Hindlimb muscle (tissue), 1 donor: Measurements from ENCODE around the gene BRD2. TPM values are rescaled to one million over a fixed set of nuclear protein-coding genes. Genes with fewer than 3 reads are reported as not detected.

Source experiments
- DNase-seq: peaks from one replicate; pipeline ENCODE4 v3.0.0-alpha.2; 2013
- polyA plus RNA-seq: library from polyadenylated mRNA; unstranded; fragments of 120-200 nt; gene quantifications from one replicate; pipeline ENCODE4 v1.2.1, GENCODE V29; 2013; ENCODE audit not compliant: insufficient read length

The BRD2 gene
- polyA plus RNA-seq, 1 donor, result 160 TPM

GRCh38 chr6:32950010-32950409 is 18.4 kb upstream of the BRD2 start:
- no peak for DNase-seq

DNA sequence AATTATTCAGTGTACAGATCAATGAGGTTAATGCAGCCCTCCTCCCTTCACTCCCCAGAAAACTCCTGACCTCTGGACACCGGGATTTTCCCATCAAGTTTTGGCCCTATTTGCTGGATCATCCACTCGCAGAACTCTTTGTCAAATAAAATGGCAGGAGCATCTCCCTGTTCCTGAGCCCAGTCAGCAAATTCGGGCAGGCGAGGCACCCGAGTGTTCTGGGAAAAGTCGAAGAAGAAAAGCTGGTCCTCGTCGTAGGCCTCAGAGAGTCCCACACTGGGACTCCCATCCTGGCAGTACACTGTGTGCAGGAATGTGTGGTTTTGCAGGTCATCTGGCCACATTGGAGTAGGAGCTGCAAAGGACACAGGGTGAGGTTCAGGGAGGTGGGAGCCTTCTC is 17.9 kb upstream of the BRD2 start:
- no peak for DNase-seq

DNA sequence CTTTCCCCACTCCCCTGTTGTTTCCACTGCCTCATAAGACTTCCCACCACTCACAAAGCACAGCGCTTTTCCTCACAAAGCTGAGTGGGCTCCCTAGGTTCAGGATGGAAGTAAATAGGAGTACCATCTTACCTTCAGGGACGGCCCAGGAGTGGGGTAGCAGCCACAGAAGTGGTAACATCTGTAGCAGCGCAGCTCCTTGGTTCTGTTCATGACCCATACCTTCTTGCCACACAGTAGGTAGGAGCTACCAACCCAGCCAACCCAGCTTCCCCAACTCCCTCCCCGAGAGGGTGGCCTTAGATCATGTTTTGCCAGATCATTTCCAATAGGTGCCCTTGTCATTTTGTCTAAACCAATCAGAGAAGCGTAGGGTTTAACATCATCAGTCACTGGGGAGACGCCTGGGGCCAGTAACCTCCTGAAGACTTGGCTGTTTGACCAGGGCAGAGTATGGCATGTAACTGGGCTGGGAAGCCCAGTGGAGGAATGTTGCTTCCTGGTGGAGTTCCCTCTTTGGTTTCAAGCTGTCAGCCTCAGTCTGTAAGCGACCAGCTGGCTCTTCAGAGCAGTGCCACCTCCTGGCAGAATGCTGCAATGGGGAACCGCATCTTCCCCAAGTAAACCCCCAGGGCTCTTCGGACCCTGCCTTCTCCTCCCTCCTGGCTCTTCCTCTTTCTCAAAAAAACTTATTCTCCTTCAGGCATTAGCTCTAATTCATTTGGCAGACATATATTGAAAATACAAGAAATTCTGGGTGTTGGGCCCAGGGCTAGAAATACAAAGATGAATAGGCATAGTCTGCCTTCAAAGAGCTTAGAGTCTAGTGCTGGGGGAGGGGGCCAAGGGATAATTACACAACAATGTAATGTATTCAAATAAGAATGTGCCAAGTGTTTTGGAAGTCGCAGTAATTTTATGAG is 15.3 kb upstream of the BRD2 start, which contains the start of gene HLA-DMA:
TSS of gene HLA-DMA (minus strand) at position 281 of the 923 bp plus-strand sequence. CDS start at position 220, 61 bp downstream.
- DNase-seq, result peak; percentile 62

DNA sequence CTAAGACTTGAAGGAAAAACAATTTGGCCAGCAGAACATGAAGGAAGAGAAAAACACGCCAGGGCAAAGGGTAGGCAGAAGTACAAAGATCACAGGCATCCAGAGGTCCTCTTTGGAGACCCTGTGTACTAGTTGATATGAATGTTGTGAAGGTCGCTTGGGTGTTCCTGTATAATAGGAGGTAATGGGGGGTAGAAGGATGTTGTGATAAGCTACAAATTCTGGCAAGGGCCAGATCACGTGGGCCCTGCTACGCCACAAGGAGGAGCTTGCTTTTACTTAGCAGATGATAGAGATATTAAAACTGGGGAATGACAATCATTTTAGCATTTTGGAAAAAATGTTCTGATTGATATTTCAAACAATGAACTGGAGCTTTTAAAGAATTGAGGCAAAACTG is 14.6 kb upstream of the BRD2 start:
- no peak for DNase-seq

DNA sequence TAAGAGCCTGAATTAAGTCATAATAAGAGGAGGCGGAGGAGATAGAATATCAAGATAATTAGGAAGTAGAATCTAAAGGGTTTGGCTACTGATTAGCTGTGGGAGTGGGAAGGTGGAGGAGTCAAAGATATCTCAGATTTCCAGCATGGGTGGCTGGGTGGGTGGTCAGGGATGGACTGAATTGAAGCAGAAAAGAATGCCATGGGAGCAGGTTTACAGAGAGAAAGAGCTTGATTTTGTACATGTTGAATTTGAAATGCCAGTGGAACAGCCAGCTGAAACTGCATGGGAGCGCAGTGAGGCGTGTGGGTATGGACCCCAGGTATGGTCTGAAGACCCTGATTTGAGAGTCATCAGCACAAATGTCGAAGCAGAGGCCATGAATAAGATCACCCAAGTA is 14.1 kb upstream of the BRD2 start:
- DNase-seq, result no peak

- DNase-seq, result no peak
These were observed 13.2 kb upstream of the BRD2 start for GRCh38 chr6:32954986-32955802.

DNA sequence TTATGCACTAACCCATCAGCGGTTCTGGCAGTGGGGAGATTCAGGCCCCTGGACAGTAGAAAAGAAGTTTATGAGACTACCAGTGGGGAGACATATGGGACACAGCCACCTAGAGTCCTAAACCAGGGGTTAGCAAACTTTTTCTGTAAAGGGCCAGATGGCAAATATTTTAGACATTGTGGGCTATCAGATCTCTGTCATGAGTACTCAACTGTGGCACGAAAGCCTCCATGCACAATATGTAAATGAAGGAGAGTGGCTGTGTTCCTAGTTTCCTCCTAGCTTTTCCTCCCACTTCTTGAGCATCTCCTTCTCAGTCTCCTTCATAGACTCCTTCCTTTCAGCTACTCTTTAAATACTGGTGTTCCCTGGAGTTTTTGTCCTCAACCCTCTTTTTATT is 12.2 kb upstream of the BRD2 start:
- no peak for DNase-seq

DNA sequence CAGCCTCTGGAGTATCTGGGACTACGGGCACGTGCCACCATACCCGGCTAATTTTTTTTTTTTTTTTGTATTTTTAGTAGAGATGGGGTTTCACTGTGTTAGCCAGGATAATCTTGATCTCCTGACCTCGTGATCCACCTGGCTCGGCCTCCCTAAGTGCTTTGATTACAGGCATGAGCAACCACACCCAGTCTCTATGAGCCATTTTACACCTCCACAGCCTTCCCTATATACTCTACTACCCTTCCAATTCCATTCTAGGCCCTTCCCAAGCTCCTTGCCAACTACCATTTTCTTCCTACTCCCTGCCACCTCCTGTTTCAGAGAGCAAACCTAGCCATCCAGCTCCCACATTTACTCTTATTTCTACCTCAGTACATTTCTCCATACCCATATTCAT is 7.8 kb upstream of the BRD2 start:
- no peak for DNase-seq

GRCh38 chr6:32962213-32962826 is 6.1 kb upstream of the BRD2 start:
- no peak for DNase-seq

- DNase-seq, result no peak
These were observed 4.5 kb upstream of the BRD2 start for GRCh38 chr6:32963866-32964265.

DNA sequence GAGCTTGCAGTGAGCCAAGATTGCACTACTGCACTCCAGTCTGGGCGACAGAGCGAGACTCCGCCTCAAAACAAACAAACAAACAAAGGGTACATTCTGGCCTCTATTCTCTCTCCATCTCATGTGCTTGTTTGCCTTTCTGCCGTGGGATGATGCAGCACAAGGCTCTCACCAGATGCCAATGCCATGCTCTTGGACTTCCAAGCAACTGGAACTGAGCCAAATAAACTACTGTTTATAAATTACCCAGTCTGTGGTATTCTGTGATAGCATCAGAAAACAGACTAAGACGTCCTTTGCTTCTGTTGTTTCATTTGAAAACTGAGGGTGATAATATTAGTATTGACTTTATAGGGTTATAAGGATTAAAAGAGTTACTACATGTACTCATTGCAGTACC is 3.6 kb upstream of the BRD2 start:
- no peak for DNase-seq

DNA sequence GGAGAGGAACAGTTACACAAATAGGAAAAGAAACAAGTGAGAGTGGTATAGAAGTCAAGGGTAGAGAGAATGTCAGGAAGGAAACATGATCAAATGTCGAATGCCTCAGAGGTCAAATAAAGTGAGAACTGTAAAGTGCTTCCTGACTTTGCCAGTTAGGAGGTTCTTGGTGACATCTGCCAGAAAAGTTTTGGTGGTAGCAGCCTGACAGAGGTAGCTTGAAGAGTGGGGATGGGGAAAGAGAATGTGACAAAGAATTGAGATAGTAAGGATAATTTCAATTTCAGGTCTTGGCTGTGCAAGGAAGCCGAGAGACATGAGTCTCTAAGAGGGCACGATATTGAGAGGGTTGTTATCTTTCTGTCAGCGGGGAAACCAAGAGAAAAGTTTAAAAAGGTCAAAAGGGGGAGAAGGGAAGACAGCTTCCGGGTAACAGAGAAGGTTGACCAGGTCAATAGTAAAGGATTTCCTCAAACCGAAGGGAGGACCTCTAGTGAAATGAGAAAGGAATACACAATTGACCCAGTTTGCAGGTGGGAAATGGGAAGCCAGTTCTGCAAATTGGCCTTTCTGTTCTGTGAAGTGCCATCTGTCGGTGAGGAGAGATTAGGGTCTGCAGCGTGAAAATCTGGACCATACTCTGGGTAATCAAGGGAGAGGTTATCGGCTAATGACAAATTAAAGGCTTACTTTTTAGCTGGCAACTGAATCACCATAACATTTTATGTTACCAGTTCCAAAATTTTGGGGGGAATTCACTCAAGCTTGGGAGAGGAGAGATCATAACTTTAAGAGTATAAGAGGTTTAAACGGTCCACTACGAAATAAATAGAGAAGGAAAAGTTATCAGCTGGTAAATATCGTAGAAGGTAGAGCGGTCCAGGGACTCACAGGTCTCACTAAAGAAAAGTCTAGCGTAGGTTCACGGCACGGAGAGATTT is 973 bp upstream of the BRD2 start:
- peak; percentile 55 for DNase-seq

GRCh38 chr6:32968867-32969684 is 682 bp downstream of the BRD2 start:
- DNase-seq, result peak; percentile 59

GRCh38 chr6:32969685-32970412 is 1.5 kb downstream of the BRD2 start:
- peak; percentile 87 for DNase-seq

DNA sequence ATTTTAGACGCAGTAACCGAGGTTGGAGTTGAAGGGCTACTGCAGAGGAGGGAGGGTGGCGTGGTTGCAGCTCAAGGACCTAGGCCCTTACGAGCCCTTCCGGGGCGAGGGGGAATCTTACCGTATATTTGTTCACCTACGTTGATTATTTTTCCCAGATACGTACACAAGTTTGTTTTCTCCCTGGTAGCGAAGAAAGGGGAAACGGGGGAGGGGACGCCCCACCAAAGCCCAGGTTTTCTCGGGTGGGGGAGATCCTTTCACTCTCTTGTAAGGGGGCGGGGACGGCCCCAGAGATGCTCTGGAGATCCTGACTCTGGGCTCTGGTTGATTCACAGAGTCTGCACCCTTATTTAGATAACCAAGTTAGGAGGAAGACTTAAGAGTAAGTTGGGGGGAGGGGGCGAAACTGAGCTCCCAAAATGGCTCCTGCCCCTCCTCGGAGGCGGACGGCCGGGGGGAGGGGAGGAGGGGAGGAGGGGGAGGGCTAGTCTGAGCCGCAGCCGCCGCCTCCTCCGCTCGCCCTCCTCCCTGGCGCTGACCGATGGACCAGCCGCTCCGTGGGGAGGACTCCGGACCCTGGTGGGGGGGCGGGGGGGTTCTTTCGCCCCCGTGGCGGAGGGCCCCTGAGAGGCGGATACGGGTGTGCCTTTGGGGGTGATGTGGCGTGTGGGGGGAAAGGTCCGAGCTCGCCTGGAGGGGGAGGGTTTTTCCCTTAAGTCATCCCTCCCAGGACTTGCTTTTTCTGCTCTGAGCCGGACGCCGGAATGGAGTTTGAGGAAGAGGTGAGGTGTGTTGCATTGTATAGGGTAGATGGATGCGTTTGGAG is 2.2 kb downstream of the BRD2 start:
- DNase-seq, result peak; percentile 88

DNA sequence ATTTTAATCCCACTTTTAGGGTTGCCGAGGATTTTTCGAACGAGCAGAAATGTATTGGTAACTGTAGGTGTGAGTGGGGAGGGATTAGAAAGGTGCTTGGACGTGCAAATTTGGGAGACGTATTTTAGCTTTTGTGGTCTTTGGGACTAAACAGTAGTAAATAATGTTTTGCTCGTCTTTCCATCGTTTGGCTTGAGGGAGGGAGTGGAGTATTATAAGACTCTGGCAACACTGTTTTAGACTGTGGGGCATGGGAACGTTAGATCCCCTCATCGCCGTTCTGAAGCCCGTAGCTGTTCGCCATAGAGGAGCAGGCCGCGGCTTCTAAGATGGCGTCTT is 2.8 kb downstream of the BRD2 start:
- DNase-seq, result no peak

GRCh38 chr6:32971581-32972352 is 3.4 kb downstream of the BRD2 start:
- DNase-seq, result peak; percentile 100

- no peak for DNase-seq
These were observed 4.2 kb downstream of the BRD2 start for GRCh38 chr6:32972353-32973143.
